Fibroblast of mammary gland (primary cell): ENCODE data around the gene TCF7L1.

Experiments
- DNase-seq: peaks from one replicate; pipeline ENCODE4 v3.0.0-alpha.2; 2010; ENCODE audit warnings: low read depth
- H3K4me3 ChIP-seq: 2 replicates; pipeline ENCODE4 v1.5.1; 2011; ENCODE audit warnings: low read depth, mild to moderate bottlenecking, low read length, moderate library complexity; ENCODE audit not compliant: control insufficient read depth
- CTCF ChIP-seq: conservative IDR thresholded peaks from 2 replicates; pipeline ENCODE4 v1.5.1; 2011; ENCODE audit warnings: low read depth, low read length, inconsistent platforms; ENCODE audit not compliant: control insufficient read depth, insufficient read depth

TCF7L1 gene

GRCh38 chr2:85222792-85223191 lies 89.6 kb downstream of the TCF7L1 start:
- peak; percentile 58 for DNase-seq

GRCh38 chr2:85226783-85227182 lies 93.6 kb downstream of the TCF7L1 start:
- no peak for DNase-seq
- no peak for TF ChIP-seq CTCF
- H3K4me3 ChIP-seq: no peak overlapping the region

More at GRCh38 chr2:85222792-85223191, 89.6 kb downstream of the TCF7L1 start:
- no peak overlapping the region for H3K4me3 ChIP-seq
- TF ChIP-seq CTCF: no peak

- H3K4me3 ChIP-seq: no peak overlapping the region
- TF ChIP-seq CTCF: no peak
- no peak for DNase-seq
These were observed 97.7 kb downstream of the TCF7L1 start for GRCh38 chr2:85230679-85231467.

GRCh38 chr2:85231468-85231805 lies 98.2 kb downstream of the TCF7L1 start:
- H3K4me3 ChIP-seq: no peak overlapping the region
- TF ChIP-seq CTCF: no peak
- no peak for DNase-seq

GRCh38 chr2:85231952-85232351 lies 98.8 kb downstream of the TCF7L1 start:
- DNase-seq: no peak
- H3K4me3 ChIP-seq: no peak overlapping the region
- no peak for TF ChIP-seq CTCF

- TF ChIP-seq CTCF: no peak
- H3K4me3 ChIP-seq: no peak overlapping the region
- no peak for DNase-seq
These were observed 101.7 kb downstream of the TCF7L1 start for GRCh38 chr2:85234868-85235267.
